DMS 273 (cell line): ENCODE data around the gene CASD1.

ENCODE experiments used
- DNase-seq: peaks from one replicate; lab custom pipeline; 2025; ENCODE audit not compliant: unreplicated experiment; lab: John Stamatoyannopoulos, UW

The CASD1 gene

GRCh38 chr7:94578614-94579013 is 69.0 kb downstream of the CASD1 start:
- peak; percentile 63 for DNase-seq

DNA sequence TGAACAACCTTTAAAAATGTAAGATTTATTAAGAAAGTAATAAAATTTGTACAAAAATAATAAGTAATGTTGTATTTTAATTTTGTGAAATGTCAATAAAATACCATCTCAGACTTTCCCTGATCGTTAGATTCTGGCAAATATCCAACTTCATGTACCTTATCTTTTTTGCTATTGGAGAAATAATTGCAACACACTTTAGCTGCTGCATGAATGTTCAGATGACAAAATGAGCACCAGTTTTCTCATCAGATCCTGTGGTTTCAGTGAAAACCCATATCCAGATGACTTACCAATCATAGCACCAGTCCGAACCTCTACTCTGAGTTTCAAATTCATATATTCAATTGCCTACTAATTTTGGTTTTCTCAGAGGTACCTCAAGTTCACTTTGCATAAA is 69.9 kb downstream of the CASD1 start:
- DNase-seq: no peak

- peak; percentile 18 for DNase-seq
These were observed 71.0 kb downstream of the CASD1 start for GRCh38 chr7:94580601-94581000.

DNA sequence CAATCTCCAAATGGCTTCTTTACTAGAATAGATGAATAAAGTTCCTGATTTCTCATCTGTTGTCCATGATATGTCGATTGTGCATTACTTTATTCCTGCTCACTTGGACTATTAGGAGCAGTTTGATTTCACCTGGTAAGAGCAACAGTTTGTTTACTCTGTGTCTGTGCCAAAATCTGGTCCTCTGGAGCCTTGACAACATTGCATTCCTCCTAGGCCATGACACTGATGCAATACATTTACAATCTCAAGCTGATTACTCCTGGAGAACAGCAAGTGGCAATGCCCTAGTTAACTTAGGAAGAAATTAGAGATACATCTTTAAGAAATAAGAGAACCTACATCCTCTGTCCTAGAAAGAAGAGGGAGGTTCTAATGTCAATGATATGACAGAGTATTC is 74.5 kb downstream of the CASD1 start:
- peak; percentile 7 for DNase-seq

GRCh38 chr7:94588075-94588474 is 78.5 kb downstream of the CASD1 start:
- DNase-seq: no peak

DNA sequence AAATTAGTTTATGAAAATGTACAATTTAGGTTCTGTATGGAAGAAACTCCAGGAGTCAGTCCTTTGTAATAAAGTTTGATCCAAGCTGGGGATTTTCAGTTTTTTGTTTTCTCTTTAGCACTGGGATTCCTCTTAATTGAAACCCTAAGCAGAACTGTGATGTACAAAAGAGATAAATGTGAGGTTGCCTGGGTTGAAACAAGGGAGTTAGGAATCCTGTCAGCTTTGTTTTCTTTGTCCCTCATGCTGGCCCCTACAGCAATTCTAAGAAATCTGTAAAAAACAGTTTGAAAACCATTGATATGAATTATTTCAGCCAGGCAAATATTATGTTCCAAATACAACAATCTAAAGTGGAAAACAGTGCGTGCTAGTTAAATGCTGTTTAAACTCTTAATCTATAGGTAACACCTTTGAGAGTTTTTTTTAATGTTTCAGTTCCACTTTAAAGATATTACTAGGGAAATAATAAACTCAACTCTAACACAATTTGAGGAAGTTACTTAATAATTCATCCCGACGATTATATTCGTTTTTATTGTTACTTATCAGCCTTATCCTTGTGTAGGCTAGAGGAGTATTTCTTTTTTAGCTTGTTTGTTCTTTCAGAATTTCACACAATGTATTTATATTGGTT is 81.0 kb downstream of the CASD1 start:
- DNase-seq: no peak

DNA sequence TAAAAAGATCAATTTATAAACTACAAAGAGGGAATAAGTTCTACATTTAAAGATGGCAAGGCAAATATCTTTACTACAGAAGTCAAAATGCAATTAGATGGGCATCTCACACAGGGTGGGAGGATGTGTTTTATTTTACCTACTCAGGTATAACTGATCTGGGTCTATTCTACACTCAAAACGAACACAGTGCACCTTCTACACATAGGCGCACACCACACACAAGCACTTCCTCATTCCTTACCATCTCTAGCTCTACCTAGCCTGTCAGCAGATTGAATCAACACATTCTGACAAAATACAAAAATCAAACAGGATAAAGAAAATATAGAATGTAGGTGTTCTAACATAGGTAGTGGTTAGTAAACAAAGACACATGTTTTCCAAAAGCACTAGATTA is 81.6 kb downstream of the CASD1 start:
- no peak for DNase-seq

DNA sequence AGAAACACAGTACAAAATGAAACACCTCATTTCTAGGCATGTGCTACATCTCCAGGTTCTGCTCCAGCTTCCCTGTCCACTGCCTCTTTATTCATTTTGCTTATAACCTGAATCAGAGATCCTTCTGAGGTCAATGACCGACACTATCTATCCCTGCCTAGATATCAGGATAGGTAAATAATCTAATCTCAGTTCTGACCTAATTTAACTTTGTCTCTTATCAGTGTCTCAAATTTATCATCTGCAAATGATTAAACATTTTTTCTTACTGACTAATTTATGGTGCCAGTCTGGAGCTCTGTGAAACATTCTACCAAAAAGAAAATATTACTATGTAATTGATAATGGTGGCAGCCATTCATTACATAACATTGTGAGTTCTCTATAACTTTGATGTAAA is 85.3 kb downstream of the CASD1 start:
- DNase-seq: no peak

GRCh38 chr7:94595717-94596116 is 86.1 kb downstream of the CASD1 start:
- no peak for DNase-seq

GRCh38 chr7:94600267-94600666 is 90.7 kb downstream of the CASD1 start:
- no peak for DNase-seq

- no peak for DNase-seq
These were observed 92.6 kb downstream of the CASD1 start for GRCh38 chr7:94602181-94602580.

DNA sequence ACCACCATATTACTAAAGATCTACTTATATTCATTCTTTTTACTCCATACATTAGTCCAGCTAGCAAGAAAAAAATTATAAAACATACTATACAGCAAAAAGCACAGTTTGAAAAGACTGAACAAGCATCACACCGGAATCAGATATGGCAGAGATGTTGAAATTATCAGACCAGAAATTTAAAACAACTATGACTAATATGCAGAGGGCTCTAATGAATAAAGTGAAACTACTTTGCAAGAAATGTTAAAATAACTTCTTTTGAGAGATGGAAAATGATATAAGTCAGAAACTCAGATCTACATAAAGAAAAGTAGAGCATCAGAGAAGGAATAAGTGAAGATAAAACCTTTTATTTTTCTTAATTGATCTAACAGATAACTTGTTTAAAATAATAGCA is 95.4 kb downstream of the CASD1 start:
- no peak for DNase-seq
